Ishikawa (cell line): ENCODE data around the gene VEPH1.

Experiments used
- CEBPB ChIP-seq: IDR thresholded peaks from 2 replicates; pipeline ENCODE4 v1.6.1; 2012
- CREB1 ChIP-seq: IDR thresholded peaks from 2 replicates; pipeline ENCODE4 v1.6.1; 2012; ENCODE audit warnings: low read depth
- EGR1 ChIP-seq: IDR thresholded peaks from 2 replicates; pipeline ENCODE4 v1.6.1; 2012
- EP300 ChIP-seq: IDR thresholded peaks from 2 replicates; pipeline ENCODE4 v1.6.1; 2012; ENCODE audit warnings: borderline replicate concordance
- FOXM1 ChIP-seq: IDR thresholded peaks from 2 replicates; pipeline ENCODE4 v1.6.1; 2012; ENCODE audit warnings: low read depth, borderline replicate concordance
- NFIC ChIP-seq: IDR thresholded peaks from 2 replicates; pipeline ENCODE4 v1.6.1; 2012
- RAD21 ChIP-seq: IDR thresholded peaks from 2 replicates; pipeline ENCODE4 v1.6.1; 2012; ENCODE audit warnings: low read depth
- TAF1 ChIP-seq: IDR thresholded peaks from 2 replicates; pipeline ENCODE4 v1.6.1; 2012; ENCODE audit warnings: low read depth, mild to moderate bottlenecking
- TCF12 ChIP-seq: IDR thresholded peaks from 2 replicates; pipeline ENCODE4 v1.6.1; 2012; ENCODE audit warnings: low read depth
- TEAD4 ChIP-seq: IDR thresholded peaks from 2 replicates; pipeline ENCODE4 v1.6.1; 2012
- YY1 ChIP-seq: IDR thresholded peaks from 2 replicates; pipeline ENCODE4 v1.6.1; 2012; ENCODE audit warnings: low read depth
- ZBTB7A ChIP-seq: IDR thresholded peaks from 2 replicates; pipeline ENCODE4 v1.6.1; 2012; ENCODE audit warnings: low read depth
- TF ChIP-seq, protein P1 (sequence below): IDR thresholded peaks from 2 replicates; pipeline ENCODE4 v1.6.1; 2012; ENCODE audit warnings: low read depth, mild to moderate bottlenecking
- TF ChIP-seq, protein P2 (sequence below): IDR thresholded peaks from 2 replicates; pipeline ENCODE4 v1.6.1; 2012
- TF ChIP-seq, protein P3 (sequence below): IDR thresholded peaks from 2 replicates; pipeline ENCODE4 v1.6.1; 2012

VEPH1 gene

DNA sequence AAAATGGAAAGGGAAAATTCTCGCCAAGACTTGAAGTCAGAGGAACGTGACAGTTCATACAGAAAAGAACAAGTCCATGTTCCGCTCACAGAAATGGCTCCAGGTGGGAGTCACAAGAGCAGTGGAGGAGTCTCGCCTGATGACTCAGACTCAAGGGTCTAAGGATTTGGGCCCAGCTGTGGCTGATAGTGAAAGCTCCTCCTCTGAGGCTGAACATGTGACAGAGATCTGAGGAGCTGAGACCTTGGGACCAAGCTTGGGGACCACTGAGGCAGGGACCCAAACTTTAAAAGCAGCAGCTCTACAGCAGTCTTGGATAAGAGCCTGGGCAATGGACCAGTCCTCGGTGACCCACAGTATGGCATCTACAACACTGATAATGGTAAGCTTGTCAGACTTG lies 9.3 kb upstream of the VEPH1 start:
- no peak for TF ChIP-seq TAF1
- TF ChIP-seq, protein P1, sequence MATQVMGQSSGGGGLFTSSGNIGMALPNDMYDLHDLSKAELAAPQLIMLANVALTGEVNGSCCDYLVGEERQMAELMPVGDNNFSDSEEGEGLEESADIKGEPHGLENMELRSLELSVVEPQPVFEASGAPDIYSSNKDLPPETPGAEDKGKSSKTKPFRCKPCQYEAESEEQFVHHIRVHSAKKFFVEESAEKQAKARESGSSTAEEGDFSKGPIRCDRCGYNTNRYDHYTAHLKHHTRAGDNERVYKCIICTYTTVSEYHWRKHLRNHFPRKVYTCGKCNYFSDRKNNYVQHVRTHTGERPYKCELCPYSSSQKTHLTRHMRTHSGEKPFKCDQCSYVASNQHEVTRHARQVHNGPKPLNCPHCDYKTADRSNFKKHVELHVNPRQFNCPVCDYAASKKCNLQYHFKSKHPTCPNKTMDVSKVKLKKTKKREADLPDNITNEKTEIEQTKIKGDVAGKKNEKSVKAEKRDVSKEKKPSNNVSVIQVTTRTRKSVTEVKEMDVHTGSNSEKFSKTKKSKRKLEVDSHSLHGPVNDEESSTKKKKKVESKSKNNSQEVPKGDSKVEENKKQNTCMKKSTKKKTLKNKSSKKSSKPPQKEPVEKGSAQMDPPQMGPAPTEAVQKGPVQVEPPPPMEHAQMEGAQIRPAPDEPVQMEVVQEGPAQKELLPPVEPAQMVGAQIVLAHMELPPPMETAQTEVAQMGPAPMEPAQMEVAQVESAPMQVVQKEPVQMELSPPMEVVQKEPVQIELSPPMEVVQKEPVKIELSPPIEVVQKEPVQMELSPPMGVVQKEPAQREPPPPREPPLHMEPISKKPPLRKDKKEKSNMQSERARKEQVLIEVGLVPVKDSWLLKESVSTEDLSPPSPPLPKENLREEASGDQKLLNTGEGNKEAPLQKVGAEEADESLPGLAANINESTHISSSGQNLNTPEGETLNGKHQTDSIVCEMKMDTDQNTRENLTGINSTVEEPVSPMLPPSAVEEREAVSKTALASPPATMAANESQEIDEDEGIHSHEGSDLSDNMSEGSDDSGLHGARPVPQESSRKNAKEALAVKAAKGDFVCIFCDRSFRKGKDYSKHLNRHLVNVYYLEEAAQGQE = no peak
- no peak for TF ChIP-seq CEBPB
- TF ChIP-seq, protein P2, sequence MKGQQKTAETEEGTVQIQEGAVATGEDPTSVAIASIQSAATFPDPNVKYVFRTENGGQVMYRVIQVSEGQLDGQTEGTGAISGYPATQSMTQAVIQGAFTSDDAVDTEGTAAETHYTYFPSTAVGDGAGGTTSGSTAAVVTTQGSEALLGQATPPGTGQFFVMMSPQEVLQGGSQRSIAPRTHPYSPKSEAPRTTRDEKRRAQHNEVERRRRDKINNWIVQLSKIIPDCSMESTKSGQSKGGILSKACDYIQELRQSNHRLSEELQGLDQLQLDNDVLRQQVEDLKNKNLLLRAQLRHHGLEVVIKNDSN = no peak
- TF ChIP-seq TEAD4 = no peak
- no peak for TF ChIP-seq ZBTB7A
- TF ChIP-seq NFIC = no peak
- TF ChIP-seq CREB1 = no peak
- no peak for TF ChIP-seq RAD21
- no peak for TF ChIP-seq TCF12
- TF ChIP-seq, protein P3, sequence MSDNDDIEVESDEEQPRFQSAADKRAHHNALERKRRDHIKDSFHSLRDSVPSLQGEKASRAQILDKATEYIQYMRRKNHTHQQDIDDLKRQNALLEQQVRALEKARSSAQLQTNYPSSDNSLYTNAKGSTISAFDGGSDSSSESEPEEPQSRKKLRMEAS = no peak
- no peak for TF ChIP-seq FOXM1
- no peak for TF ChIP-seq EP300
- no peak for TF ChIP-seq EGR1
- TF ChIP-seq YY1 = no peak

DNA sequence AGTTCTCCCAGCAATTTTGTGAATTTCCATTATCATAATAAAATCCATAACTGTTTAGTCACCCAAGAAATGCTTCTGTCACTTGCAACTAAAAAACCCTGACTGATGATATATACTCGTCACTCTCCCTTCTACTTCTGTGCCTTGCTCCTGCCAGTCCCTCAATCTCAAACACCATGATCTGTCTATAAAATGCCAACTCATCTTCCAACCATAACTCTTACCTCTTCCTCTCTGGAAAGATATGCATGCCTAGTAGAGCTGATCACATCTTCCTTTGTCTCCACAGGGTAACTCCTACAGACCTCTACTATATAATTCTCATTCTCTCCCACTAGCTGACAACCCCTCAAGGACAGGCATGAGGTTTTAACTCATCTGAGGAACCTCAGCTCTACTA lies 5.2 kb upstream of the VEPH1 start:
- TF ChIP-seq TCF12 = no peak
- no peak for TF ChIP-seq TEAD4
- TF ChIP-seq, protein P3 = no peak
- TF ChIP-seq, protein P1 = no peak
- TF ChIP-seq RAD21 = no peak

DNA sequence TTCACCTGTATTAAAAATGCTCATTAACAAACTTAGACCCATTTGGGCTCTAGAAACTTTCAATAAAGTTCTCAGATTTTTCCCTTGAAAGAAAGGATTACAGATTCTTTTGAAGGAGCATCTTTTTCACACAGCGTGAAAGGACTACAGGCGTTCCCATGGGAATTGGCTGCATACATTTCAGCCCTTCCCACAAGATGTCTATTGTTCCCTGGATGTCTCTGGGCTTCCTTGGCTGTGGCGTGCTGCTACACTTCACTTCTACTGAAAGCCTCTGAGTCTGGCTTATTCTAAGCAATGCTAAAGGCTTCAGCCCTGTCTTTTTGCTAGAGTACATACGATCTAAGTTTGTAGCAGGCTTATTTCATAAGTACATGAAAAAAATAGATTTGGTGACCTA lies 1.4 kb downstream of the VEPH1 start:
- TF ChIP-seq, protein P1 = no peak
- TF ChIP-seq RAD21 = no peak
- TF ChIP-seq, protein P3 = no peak
- TF ChIP-seq TCF12 = no peak
- TF ChIP-seq EGR1 = no peak
- TF ChIP-seq CREB1 = no peak
- TF ChIP-seq EP300 = no peak
- TF ChIP-seq TEAD4 = no peak
- no peak for TF ChIP-seq YY1
- no peak for TF ChIP-seq ZBTB7A
- TF ChIP-seq TAF1 = no peak
- TF ChIP-seq CEBPB = no peak
- TF ChIP-seq NFIC = no peak
- TF ChIP-seq, protein P2 = no peak
- no peak for TF ChIP-seq FOXM1

DNA sequence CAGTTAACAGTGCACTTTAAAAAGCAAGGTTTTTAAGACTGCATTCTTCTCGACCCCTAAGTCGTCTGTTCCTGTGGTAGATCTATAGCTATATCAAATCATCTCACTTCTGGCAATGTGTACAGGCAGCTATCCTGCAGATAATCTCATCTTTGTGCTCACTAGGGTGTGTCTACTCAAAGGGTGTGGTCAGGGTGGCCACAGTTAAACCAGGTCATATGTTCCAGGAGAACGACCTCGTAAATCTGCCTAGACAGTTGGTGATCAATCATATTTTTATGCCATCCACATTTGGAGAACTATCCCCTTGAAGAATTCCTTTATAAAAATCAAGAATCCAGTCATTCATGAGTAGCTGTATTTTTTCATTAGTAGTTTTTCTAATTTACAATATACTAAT lies 3.0 kb downstream of the VEPH1 start:
- TF ChIP-seq TEAD4 (peak; percentile 62; the same call in 1 of the 2 replicates), TCF12 (peak; percentile 79), YY1 (no peak), FOXM1 (peak; percentile 73), EP300 (peak; percentile 84), EGR1 (no peak), NFIC (peak; percentile 47; the same call in 1 of the 2 replicates)
